H1 (cell line): ENCODE results near the gene ESR1.

Experiments
- EP300 ChIP-seq, 2 experiments: IDR thresholded peaks; 1 replicate in 1 of 2; 2 replicates in 1 of 2; pipeline ENCODE4 v1.6.1; 2011 to 2012; ENCODE audit warnings: low read depth in 2 of 2, low read length in 2 of 2, mild to moderate bottlenecking in 2 of 2, borderline replicate concordance in 1 of 2, inconsistent platforms in 1 of 2, moderate library complexity in 1 of 2
- EZH2 ChIP-seq: fragments of 200-600 bp; sonication (generic); IDR thresholded peaks from 2 replicates; pipeline ENCODE4 v1.7.1; 2012; ENCODE audit warnings: low read depth, mild to moderate bottlenecking, moderate library complexity, low read length, inconsistent platforms; ENCODE audit not compliant: severe bottlenecking
- JUND ChIP-seq: IDR thresholded peaks from 2 replicates; pipeline ENCODE4 v1.6.1; 2011; ENCODE audit warnings: mild to moderate bottlenecking, improper control_type of control experiment, low read length
- KDM5A ChIP-seq: fragments of 200-600 bp; IDR thresholded peaks from 2 replicates; pipeline ENCODE4 v1.7.1; 2012; ENCODE audit warnings: mild to moderate bottlenecking, low read length, inconsistent platforms, mixed read lengths
- POLR2A ChIP-seq, 2 experiments: IDR thresholded peaks; 1 replicate in 1 of 2; 2 replicates in 1 of 2; pipeline ENCODE4 v1.6.1; 2011; ENCODE audit warnings: low read depth in 2 of 2, low read length in 2 of 2, mild to moderate bottlenecking in 2 of 2; ENCODE audit errors: control extremely low read depth in 1 of 2
- TF ChIP-seq, protein P1 (sequence below), 3 experiments: IDR thresholded peaks; 1 replicate in 2 of 3; 2 replicates in 1 of 3; pipeline versions ENCODE4 v1.5.1 to v1.6.1; 2011; ENCODE audit warnings: low read length in 3 of 3, mild to moderate bottlenecking in 3 of 3, inconsistent platforms in 2 of 3, low read depth in 1 of 3, moderate library complexity in 1 of 3; ENCODE audit not compliant: insufficient read depth in 1 of 3; ENCODE audit errors: control extremely low read depth in 1 of 3

- TF ChIP-seq, protein P1, sequence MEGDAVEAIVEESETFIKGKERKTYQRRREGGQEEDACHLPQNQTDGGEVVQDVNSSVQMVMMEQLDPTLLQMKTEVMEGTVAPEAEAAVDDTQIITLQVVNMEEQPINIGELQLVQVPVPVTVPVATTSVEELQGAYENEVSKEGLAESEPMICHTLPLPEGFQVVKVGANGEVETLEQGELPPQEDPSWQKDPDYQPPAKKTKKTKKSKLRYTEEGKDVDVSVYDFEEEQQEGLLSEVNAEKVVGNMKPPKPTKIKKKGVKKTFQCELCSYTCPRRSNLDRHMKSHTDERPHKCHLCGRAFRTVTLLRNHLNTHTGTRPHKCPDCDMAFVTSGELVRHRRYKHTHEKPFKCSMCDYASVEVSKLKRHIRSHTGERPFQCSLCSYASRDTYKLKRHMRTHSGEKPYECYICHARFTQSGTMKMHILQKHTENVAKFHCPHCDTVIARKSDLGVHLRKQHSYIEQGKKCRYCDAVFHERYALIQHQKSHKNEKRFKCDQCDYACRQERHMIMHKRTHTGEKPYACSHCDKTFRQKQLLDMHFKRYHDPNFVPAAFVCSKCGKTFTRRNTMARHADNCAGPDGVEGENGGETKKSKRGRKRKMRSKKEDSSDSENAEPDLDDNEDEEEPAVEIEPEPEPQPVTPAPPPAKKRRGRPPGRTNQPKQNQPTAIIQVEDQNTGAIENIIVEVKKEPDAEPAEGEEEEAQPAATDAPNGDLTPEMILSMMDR (IDR thresholded peaks at IDR 0.05; ENCODE audit: control extremely low read depth in 1 of 3, insufficient read depth in 1 of 3, low read depth in 1 of 3, low read length in 3 of 3), result no peak
- no peak for TF ChIP-seq KDM5A
- TF ChIP-seq JUND, result no peak
- TF ChIP-seq EP300 (IDR thresholded peaks at IDR 0.05; ENCODE audit: borderline replicate concordance in 1 of 2, low read depth in 2 of 2, low read length in 2 of 2), result no peak
- TF ChIP-seq POLR2A (IDR thresholded peaks at IDR 0.05; ENCODE audit: control extremely low read depth in 1 of 2, low read depth in 2 of 2, low read length in 2 of 2), result no peak
- no peak for TF ChIP-seq EZH2
Observed at GRCh38 chr6:152004036-152004566, 196.6 kb downstream of the ESR1 start.
